Liver (tissue), 9 donors: ENCODE results near the gene GDI1. TPM values are rescaled to one million over a fixed set of nuclear protein-coding genes. Genes with fewer than 3 reads are reported as not detected.
A peak's percentile ranks its signal among the peaks of the same experiment; 100 is the strongest.
"Not testable (repeated sequence)": the region's sequence is repeated elsewhere in the genome, so short reads cannot be mapped to it uniquely, and the experiment has no call there.

ENCODE experiments used
- DNase-seq: peaks from one replicate; pipeline ENCODE4 v3.0.0-alpha.2; 2017; ENCODE audit warnings: low spot score
- H3K27ac ChIP-seq, 2 donors: one replicate each; pipeline ENCODE4 v1.7.0; 2013; ENCODE audit warnings: inconsistent platforms in 2 of 2, low read length in 2 of 2, control low read depth in 1 of 2, low read depth in 1 of 2, mild to moderate bottlenecking in 1 of 2
- H3K27me3 ChIP-seq, 4 donors: one replicate each; pipeline versions ENCODE4 v1.6.1 to v1.7.0; 2013; ENCODE audit warnings: low read length in 3 of 4, inconsistent platforms in 1 of 4, mild to moderate bottlenecking in 1 of 4, moderate library complexity in 1 of 4; ENCODE audit not compliant: control insufficient read depth in 4 of 4, insufficient read depth in 4 of 4
- H3K36me3 ChIP-seq, 4 donors: one replicate each; pipeline versions ENCODE4 v1.6.1 to v1.7.0; 2013; ENCODE audit warnings: low read length in 3 of 4, mild to moderate bottlenecking in 3 of 4, low read depth in 1 of 4, moderate library complexity in 1 of 4; ENCODE audit not compliant: control insufficient read depth in 4 of 4, insufficient read depth in 3 of 4
- H3K4me1 ChIP-seq, 4 donors: one replicate each; pipeline versions ENCODE4 v1.6.1 to v1.7.0; 2013; ENCODE audit warnings: low read length in 3 of 4, mild to moderate bottlenecking in 3 of 4, moderate library complexity in 1 of 4; ENCODE audit not compliant: control insufficient read depth in 4 of 4, insufficient read depth in 4 of 4
- H3K4me3 ChIP-seq, 3 donors: one replicate each; pipeline versions ENCODE4 v1.6.1 to v1.7.0; 2013; ENCODE audit warnings: low read length in 3 of 3, control low read depth in 1 of 3, low read depth in 1 of 3, mild to moderate bottlenecking in 1 of 3
- H3K9ac ChIP-seq, 2 donors: one replicate each; pipeline ENCODE4 v1.7.0; 2013; ENCODE audit warnings: low read length in 2 of 2, mild to moderate bottlenecking in 2 of 2, moderate library complexity in 2 of 2, control low read depth in 1 of 2, low read depth in 1 of 2
- H3K9me3 ChIP-seq, 4 donors: one replicate each; pipeline versions ENCODE4 v1.6.1 to v1.7.0; 2013; ENCODE audit warnings: low read length in 3 of 4; ENCODE audit not compliant: control insufficient read depth in 4 of 4
- HNF4A ChIP-seq, 2 donors: conservative IDR thresholded peaks; 2 replicates each; pipeline ENCODE4 v1.6.1; 2016; ENCODE audit warnings: antibody characterized with exemption in 2 of 2, mild to moderate bottlenecking in 2 of 2
- JUND ChIP-seq, 2 donors: IDR thresholded peaks; 2 replicates each; pipeline ENCODE4 v1.6.1; 2016; ENCODE audit warnings: antibody characterized with exemption in 2 of 2
- NR2F2 ChIP-seq: IDR thresholded peaks from 2 replicates; pipeline ENCODE4 v1.6.1; 2016; ENCODE audit warnings: antibody characterized with exemption
- RAD21 ChIP-seq, 2 donors: IDR thresholded peaks; 2 replicates each; pipeline ENCODE4 v1.6.1; 2016; ENCODE audit warnings: antibody characterized with exemption in 2 of 2, mild to moderate bottlenecking in 2 of 2
- RXRA ChIP-seq, 2 donors: IDR thresholded peaks; 2 replicates each; pipeline ENCODE4 v1.6.1; 2017 to 2018; ENCODE audit warnings: antibody characterized with exemption in 2 of 2, mild to moderate bottlenecking in 1 of 2
- SP1 ChIP-seq: IDR thresholded peaks from 2 replicates; pipeline ENCODE4 v1.6.1; 2018; ENCODE audit warnings: antibody characterized with exemption, mild to moderate bottlenecking
- WGBS: extraction: QIAGEN DNeasy Blood & Tissue Kit; methylation state at CpG from one replicate; pipeline ENCODE4 v1.1.7; 2013; 5-methylcytosine and 5-hydroxymethylcytosine counted together
- polyA plus RNA-seq, 2 donors: library from polyadenylated mRNA; stranded (reverse) in 1 of 2; unstranded in 1 of 2; fragments of 200-250 nt in 1 of 2; fragments of >200 nt in 1 of 2; fragmentation: Nextera tagmentation in 1 of 2; extraction: Ambion mirVana in 1 of 2; gene quantifications; one replicate each; pipeline versions ENCODE4 v1.2.1 to v1.2.3, GENCODE V29; 2013 to 2015
- total RNA-seq, 2 donors: library from RNA; depleted of rRNA; stranded (reverse); fragments of >200 nt; gene quantifications; one replicate each; pipeline ENCODE4 v1.2.3, GENCODE V29; 2014
- donor health status: healthy.
- donor health status: healthy.
- donor health status: healthy.
- donor health status: healthy.
- donor health status: healthy.

The GDI1 gene
- total RNA-seq = 10 to 100 TPM; 13.3 to 27.7 TPM
- polyA plus RNA-seq = 10 to 100 TPM; 12.8 to 35.6 TPM

- no peaks in the 10 kb centered on the region for H3K27me3 ChIP-seq
- H3K4me1 ChIP-seq = peaks cover 10 to 18% (median 14%) of the 10 kb centered on the region in 4 donors
- WGBS = 1% methylated on average over 87 of the region's 93 CpGs
- DNase-seq = peak; percentile 66
- TF ChIP-seq SP1 (no peak), NR2F2 (no peak), HNF4A (conservative IDR thresholded peaks at IDR 0.05) (no peak), RXRA (IDR thresholded peaks at IDR 0.05) (no peak), RAD21 (IDR thresholded peaks at IDR 0.05) (no peak), JUND (IDR thresholded peaks at IDR 0.05) (no peak)
- H3K36me3 ChIP-seq = peaks cover 3 to 15% (median 6%) of the 10 kb centered on the region in 4 donors
- H3K9ac ChIP-seq = no peak within 1 kb of the TSS
- peak within 1 kb of the TSS; percentile 37 to 50 for H3K27ac ChIP-seq
- no peaks in the 10 kb centered on the region for H3K9me3 ChIP-seq
- peak within 1 kb of the TSS; percentile 50 to 75 (median 75) for H3K4me3 ChIP-seq
These were observed at the start of gene GDI1 for GRCh38 chrX:154436983-154437752. Gene GDI1 (plus strand): TSS chrX:154437154. CDS start chrX:154437255, 101 bp downstream.

DNA sequence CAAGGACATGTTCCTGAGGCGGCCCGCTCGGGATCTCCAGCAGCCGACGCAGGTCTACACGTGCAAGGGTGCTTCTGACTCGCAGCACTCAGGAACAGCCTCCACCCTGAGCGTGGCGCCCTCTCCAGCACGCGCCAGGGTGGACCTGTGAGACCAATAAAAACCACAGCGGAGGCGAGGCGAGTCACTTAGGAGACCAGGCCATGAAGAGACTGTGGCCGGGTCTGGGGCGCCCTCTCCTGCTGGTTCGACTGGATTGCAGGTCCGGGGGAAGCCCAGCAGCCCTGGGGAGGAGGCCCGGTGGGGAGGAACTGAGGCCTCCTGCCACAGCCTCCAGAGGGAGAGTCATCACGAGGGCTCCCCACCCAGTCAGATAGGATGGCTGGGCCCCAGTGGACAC is 48.9 kb upstream of the GDI1 start:
- H3K9me3 ChIP-seq, H3K27ac ChIP-seq, H3K9ac ChIP-seq, H3K4me1 ChIP-seq, H3K36me3 ChIP-seq, DNase-seq, H3K4me3 ChIP-seq, H3K27me3 ChIP-seq: not testable (repeated sequence)
- no CpG with 5 or more reads among the region's 20 CpGs for WGBS

DNA sequence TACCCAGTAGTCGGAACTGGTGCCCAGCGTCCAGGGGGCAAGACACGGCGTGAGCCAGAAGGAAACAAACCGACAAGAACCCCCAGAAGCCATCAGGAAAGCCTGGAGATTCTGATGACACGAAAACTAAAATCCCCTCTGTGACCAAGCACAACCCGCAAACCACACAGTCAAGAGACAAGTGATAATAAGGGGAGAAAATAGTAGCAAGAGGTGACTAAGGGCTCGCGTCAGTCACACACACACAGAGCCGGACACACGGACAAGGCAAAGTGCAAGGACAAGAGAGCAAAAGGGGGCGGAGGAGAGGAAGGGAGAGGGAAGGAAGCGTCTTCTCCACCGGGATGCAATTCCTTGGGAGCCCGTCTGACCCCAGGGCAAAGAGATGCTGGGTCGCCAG is 48.3 kb upstream of the GDI1 start:
- not testable (repeated sequence) for DNase-seq, H3K9me3 ChIP-seq, H3K27ac ChIP-seq, H3K4me3 ChIP-seq, H3K27me3 ChIP-seq, H3K4me1 ChIP-seq, H3K9ac ChIP-seq, H3K36me3 ChIP-seq
- WGBS = no CpG with 5 or more reads among the region's 16 CpGs

DNA sequence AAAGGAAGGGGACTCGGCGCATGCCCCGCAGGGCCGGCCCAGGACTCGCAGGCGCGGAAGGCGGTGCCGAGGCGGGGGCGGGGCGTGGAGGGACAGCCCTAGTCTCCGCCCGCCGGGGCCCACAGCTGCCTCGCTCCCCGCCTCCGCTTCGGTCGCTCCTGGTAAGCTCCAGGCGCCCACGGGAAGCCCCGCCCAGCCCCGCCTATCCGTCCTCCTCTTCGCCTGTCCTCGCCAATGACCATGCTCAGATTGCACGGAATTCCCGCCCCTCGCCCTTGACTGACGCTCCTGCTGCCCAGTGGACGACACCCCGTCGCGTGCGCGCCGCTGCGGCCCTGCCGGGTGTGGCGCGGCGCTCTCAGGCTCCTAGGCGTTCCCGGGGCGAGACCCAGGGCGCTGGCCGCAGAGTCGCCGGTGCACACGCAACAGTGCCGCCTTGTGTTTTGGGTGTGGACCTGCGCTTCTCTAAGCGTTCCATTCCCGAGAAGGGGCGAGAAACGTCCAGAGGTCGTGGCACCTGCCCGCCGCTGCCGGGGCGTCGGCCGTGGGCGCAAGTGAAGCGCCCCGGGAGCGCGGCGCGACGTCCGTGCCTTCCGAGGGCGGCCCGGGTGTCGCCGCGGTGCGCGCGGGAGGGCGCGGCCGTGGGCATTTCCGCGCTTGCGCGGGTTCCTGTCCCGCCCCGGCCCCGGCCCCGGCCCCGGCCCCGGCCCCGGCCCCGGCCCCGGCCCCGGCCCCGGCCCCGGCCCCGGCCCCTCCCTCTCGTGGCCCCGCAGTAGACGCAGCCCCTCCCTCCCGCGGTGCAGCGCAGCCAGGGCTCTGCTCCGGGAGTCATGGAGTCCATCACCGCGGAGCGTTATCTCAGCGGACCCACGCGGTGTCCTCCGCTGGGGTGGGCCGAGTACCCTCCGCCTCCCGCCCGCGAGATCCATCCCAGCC is 46.9 kb upstream of the GDI1 start:
- H3K9me3 ChIP-seq, DNase-seq, H3K27ac ChIP-seq, H3K4me3 ChIP-seq, H3K27me3 ChIP-seq, H3K4me1 ChIP-seq, H3K9ac ChIP-seq, H3K36me3 ChIP-seq: not testable (repeated sequence)
- 0% methylated on average over 11 of the region's 121 CpGs for WGBS

DNA sequence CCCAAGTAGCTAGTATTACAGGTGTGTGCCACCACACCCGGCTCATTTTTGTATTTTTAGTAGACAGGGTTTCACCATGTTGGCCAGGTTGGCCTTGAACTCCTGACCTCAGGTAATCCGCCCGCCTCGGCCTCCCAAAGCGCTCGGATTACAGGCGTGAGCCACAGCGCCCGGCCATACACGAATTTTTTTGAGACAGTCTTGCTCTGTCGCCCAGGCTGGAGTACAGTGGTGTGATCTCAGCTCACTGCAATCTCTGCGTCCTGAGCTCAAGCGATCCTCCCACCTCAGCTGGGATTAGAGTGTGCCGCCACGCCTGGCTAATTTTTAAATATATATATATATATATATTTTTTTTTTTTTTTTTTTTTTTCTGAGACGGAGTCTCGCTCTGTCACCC is 40.6 kb upstream of the GDI1 start:
- not testable (repeated sequence) for H3K27ac ChIP-seq, DNase-seq, H3K27me3 ChIP-seq, H3K9me3 ChIP-seq, H3K4me3 ChIP-seq, H3K9ac ChIP-seq
- WGBS = 90% methylated on average over 17 of the region's 17 CpGs
- Histone ChIP-seq H3K4me1 (peaks cover 1 to 24% (median 18%) of the 10 kb centered on the region in 4 donors), H3K36me3 (peaks cover 0 to 10% (median 7%) of the 10 kb centered on the region in 4 donors)
